Thoracic aorta (tissue), 2 donors: ENCODE measurements around the gene TMEM248. TPM values are rescaled to one million over a fixed set of nuclear protein-coding genes. Genes with fewer than 3 reads are reported as not detected.

Source experiments
- ATAC-seq: fragments of 150-250 bp; one replicate; pipeline ENCODE4 v1.8.0; 2017; ENCODE audit warnings: low read depth; ENCODE audit not compliant: insufficient number of reproducible peaks, low FRiP score
- DNase-seq: peaks from one replicate; pipeline ENCODE4 v3.0.0-alpha.2; 2020; ENCODE audit warnings: low spot score
- H3K27ac ChIP-seq, 2 donors: fragments of 200-600 bp; sonication (generic); 1 replicate in 1 of 2; 2 replicates in 1 of 2; pipeline ENCODE4 v1.5.1; 2016; ENCODE audit warnings: mild to moderate bottlenecking in 2 of 2, moderate library complexity in 2 of 2
- H3K27me3 ChIP-seq: fragments of 200-600 bp; sonication (generic); replicated peaks from 2 replicates; pipeline ENCODE4 v1.6.0; 2016; ENCODE audit warnings: mild to moderate bottlenecking; ENCODE audit not compliant: insufficient read depth
- H3K36me3 ChIP-seq: fragments of 200-600 bp; sonication (generic); one replicate; pipeline ENCODE4 v1.5.1; 2016
- H3K4me1 ChIP-seq, 2 donors: fragments of 200-600 bp; sonication (generic); 1 replicate in 1 of 2; 2 replicates in 1 of 2; pipeline versions ENCODE4 v1.5.1 to v1.6.0; 2016; ENCODE audit warnings: low read depth in 2 of 2, mild to moderate bottlenecking in 1 of 2; ENCODE audit not compliant: control insufficient read depth in 1 of 2
- H3K4me3 ChIP-seq: fragments of 200-600 bp; sonication (generic); 2 replicates; pipeline ENCODE4 v1.5.1; 2016; ENCODE audit warnings: mild to moderate bottlenecking
- H3K9me3 ChIP-seq: fragments of 200-600 bp; sonication (generic); 2 replicates; pipeline ENCODE4 v1.5.1; 2016
- CTCF ChIP-seq: fragments of 200-600 bp; sonication (generic); IDR thresholded peaks from one replicate; pipeline ENCODE4 v1.5.1; 2019; ENCODE audit warnings: antibody characterized with exemption
- total RNA-seq, 2 donors: library from RNA; depleted of rRNA; stranded (reverse); fragments of >200 nt; gene quantifications; one replicate each; pipeline versions ENCODE4 v1.1.0 to v1.2.3, GENCODE V29; 2016

The TMEM248 gene
- total RNA-seq, 2 donors from 2014 or later = 108 to 130 TPM

- Histone ChIP-seq H3K27ac (no peak overlapping the region), H3K4me3 (no peak overlapping the region), H3K9me3 (no peaks in the 10 kb centered on the region), H3K4me1 (no peaks in the 10 kb centered on the region), H3K36me3 (peaks cover 3% of the 10 kb centered on the region), H3K27me3 (no peaks in the 10 kb centered on the region)
- no peak for ATAC-seq
- no peak for DNase-seq
- no peak for TF ChIP-seq CTCF
Observed at GRCh38 chr7:66899552-66900280, 21.3 kb upstream of the TMEM248 start.

- H3K36me3 ChIP-seq = peaks cover 3% of the 10 kb centered on the region
- H3K4me1 ChIP-seq = no peaks in the 10 kb centered on the region
- DNase-seq (no peak), ATAC-seq (no peak)
- H3K4me3 ChIP-seq = no peak overlapping the region
- H3K27me3 ChIP-seq = no peaks in the 10 kb centered on the region
- no peak for TF ChIP-seq CTCF
- H3K27ac ChIP-seq = no peak overlapping the region
- H3K9me3 ChIP-seq = no peaks in the 10 kb centered on the region
Observed at GRCh38 chr7:66901941-66902843, 18.8 kb upstream of the TMEM248 start.

GRCh38 chr7:66902844-66903180 lies 18.2 kb upstream of the TMEM248 start:
- no peaks in the 10 kb centered on the region for H3K4me1 ChIP-seq
- no peaks in the 10 kb centered on the region for H3K27me3 ChIP-seq
- H3K36me3 ChIP-seq = peaks cover 3% of the 10 kb centered on the region
- no peak for ATAC-seq
- no peak for DNase-seq
- no peak overlapping the region for H3K4me3 ChIP-seq
- no peaks in the 10 kb centered on the region for H3K9me3 ChIP-seq
- no peak for TF ChIP-seq CTCF
- H3K27ac ChIP-seq = no peak overlapping the region

- H3K36me3 ChIP-seq = peaks cover 3% of the 10 kb centered on the region
- no peak for ATAC-seq
- H3K27ac ChIP-seq = no peak overlapping the region
- H3K4me3 ChIP-seq = no peak overlapping the region
- no peaks in the 10 kb centered on the region for H3K4me1 ChIP-seq
- H3K27me3 ChIP-seq = no peaks in the 10 kb centered on the region
- DNase-seq = no peak
- no peak for TF ChIP-seq CTCF
- H3K9me3 ChIP-seq = no peaks in the 10 kb centered on the region
Observed at GRCh38 chr7:66903360-66904062, 17.5 kb upstream of the TMEM248 start.

- ATAC-seq (no peak), DNase-seq (no peak)
- Histone ChIP-seq H3K9me3 (no peaks in the 10 kb centered on the region), H3K27me3 (no peaks in the 10 kb centered on the region), H3K36me3 (peaks cover under 1% of the 10 kb centered on the region), H3K4me3 (no peak overlapping the region), H3K27ac (no peak overlapping the region), H3K4me1 (no peaks in the 10 kb centered on the region)
- no peak for TF ChIP-seq CTCF
Observed at GRCh38 chr7:66904063-66904593, 16.9 kb upstream of the TMEM248 start.
